OCI-LY3 (cell line): Measurements from ENCODE around the gene R3HDM4.

Experiments used
- EZH2phosphoT487 ChIP-seq: fragments of 200-600 bp; shearing (Covaris generic); IDR thresholded peaks from 2 replicates; pipeline ENCODE4 v1.6.1; 2018; ENCODE audit warnings: antibody characterized with exemption, mixed run types, low read depth
- TF ChIP-seq, protein P1 (sequence below): fragments of 200-600, 300-600 bp; sonication (generic); IDR thresholded peaks from 2 replicates; pipeline ENCODE4 v1.5.1; 2014; ENCODE audit warnings: antibody characterized with exemption, low read length, low read depth

DNA sequence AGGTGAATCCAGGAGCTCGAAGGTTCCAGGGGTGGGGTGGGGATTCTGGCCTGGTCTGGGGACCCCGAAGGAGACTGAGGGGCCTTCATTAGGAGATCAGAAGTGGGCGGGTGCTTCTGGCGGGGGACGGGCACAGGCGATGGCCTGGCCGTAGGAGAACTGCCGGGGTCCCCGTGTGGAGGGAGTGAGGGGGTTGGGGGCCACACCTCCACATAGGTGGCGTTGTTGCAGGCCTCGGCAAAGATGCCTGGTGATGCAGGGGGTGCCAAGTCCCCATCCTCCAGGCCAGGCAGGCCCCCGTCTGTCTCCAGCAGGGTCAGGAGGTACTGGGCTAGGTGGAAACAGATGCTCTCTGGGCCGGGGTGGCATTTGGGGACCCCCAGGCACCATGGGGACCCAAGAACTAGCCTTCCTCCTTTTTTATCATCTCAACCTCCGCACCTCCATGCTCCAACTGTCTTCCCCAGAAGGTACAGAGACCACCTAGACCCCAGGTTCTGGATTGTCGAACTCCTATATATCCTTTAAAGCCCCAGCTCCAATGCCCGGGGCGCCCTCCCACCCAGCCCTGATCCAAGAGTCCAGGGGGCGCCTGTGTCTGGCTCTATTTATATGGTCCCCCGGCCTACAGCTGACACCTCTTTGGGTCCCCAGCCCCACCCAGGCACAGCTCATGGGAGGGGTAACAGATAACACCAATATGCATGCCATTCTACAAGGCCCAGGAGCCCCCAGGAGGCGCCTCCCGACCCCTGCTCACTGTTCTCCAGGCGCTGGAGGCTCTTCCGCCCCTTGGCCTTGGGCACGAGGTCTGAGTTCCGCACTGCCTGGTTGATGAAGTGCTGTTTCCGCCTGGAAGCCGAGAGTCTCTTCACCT is 11.6 kb downstream of the R3HDM4 start:
- TF ChIP-seq, protein P1, sequence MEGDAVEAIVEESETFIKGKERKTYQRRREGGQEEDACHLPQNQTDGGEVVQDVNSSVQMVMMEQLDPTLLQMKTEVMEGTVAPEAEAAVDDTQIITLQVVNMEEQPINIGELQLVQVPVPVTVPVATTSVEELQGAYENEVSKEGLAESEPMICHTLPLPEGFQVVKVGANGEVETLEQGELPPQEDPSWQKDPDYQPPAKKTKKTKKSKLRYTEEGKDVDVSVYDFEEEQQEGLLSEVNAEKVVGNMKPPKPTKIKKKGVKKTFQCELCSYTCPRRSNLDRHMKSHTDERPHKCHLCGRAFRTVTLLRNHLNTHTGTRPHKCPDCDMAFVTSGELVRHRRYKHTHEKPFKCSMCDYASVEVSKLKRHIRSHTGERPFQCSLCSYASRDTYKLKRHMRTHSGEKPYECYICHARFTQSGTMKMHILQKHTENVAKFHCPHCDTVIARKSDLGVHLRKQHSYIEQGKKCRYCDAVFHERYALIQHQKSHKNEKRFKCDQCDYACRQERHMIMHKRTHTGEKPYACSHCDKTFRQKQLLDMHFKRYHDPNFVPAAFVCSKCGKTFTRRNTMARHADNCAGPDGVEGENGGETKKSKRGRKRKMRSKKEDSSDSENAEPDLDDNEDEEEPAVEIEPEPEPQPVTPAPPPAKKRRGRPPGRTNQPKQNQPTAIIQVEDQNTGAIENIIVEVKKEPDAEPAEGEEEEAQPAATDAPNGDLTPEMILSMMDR = no peak
- no peak for TF ChIP-seq EZH2phosphoT487
